Right kidney (tissue), 9 donors: ENCODE data around the gene FCER1G.

ENCODE experiments used
- DNase-seq: peaks from one replicate; pipeline ENCODE4 v3.0.0-alpha.2; 2016
- long read RNA-seq, 8 donors: transcript quantifications; one replicate each; lab custom pipeline, GENCODE V29; 2026

The FCER1G gene
- long read RNA-seq, donor 1, partial matches to known transcripts = 0 of 2 reads
- long read RNA-seq, donor 1, other reads (novel, unspliced or antisense) = 0 of 2 reads
- long read RNA-seq, donor 2, transcript FCER1G-201 (5 exons, 591 nt) = major isoform, 6 of 7 reads
- long read RNA-seq, donor 2, partial matches to known transcripts = 0 of 7 reads
- long read RNA-seq, donor 2, other reads (novel, unspliced or antisense) = 0 of 7 reads
- long read RNA-seq, donor 3, partial matches to known transcripts = 0 of 4 reads
- long read RNA-seq, donor 3, other reads (novel, unspliced or antisense) = 0 of 4 reads
- long read RNA-seq, donor 4, partial matches to known transcripts = 0 of 3 reads
- long read RNA-seq, donor 4, other reads (novel, unspliced or antisense) = 0 of 3 reads
- long read RNA-seq, donor 5, partial matches to known transcripts = 0 of 10 reads
- long read RNA-seq, donor 5, other reads (novel, unspliced or antisense) = 5 of 10 reads
- long read RNA-seq, donor 6, transcript FCER1G-201 (5 exons, 591 nt) = major isoform, 6 of 6 reads
- long read RNA-seq, donor 6, partial matches to known transcripts = 0 of 6 reads
- long read RNA-seq, donor 6, other reads (novel, unspliced or antisense) = 0 of 6 reads
- long read RNA-seq, donor 7, transcript FCER1G-201 (5 exons, 591 nt) = major isoform, 7 of 7 reads
- long read RNA-seq, donor 7, partial matches to known transcripts = 0 of 7 reads
- long read RNA-seq, donor 7, other reads (novel, unspliced or antisense) = 0 of 7 reads
- long read RNA-seq, donor 8, transcript FCER1G-201 (5 exons, 591 nt) = major isoform, 7 of 7 reads
- long read RNA-seq, donor 8, partial matches to known transcripts = 0 of 7 reads
- long read RNA-seq, donor 8, other reads (novel, unspliced or antisense) = 0 of 7 reads

GRCh38 chr1:161215076-161215475 lies at the start of gene FCER1G:
Gene FCER1G (plus strand): TSS chr1:161215295. CDS start chr1:161215322, 27 bp downstream.
- no peak for DNase-seq

GRCh38 chr1:161165742-161166668 lies 49.1 kb upstream of the FCER1G start, which contains the start of gene PPOX:
Gene PPOX (plus strand): TSS chr1:161166426. CDS start chr1:161166848, 422 bp downstream.
- DNase-seq = peak; percentile 94

- no peak for DNase-seq
Measured at GRCh38 chr1:161166669-161167548, 48.2 kb upstream of the FCER1G start.

- DNase-seq = no peak
Measured at GRCh38 chr1:161168906-161169305, 46.2 kb upstream of the FCER1G start.

- DNase-seq = no peak
Measured at GRCh38 chr1:161171191-161171590, 43.9 kb upstream of the FCER1G start.

- DNase-seq = no peak
Measured at GRCh38 chr1:161171696-161172095, 43.4 kb upstream of the FCER1G start.

GRCh38 chr1:161172349-161172748 lies 42.7 kb upstream of the FCER1G start:
- DNase-seq = no peak

- no peak for DNase-seq
Measured at GRCh38 chr1:161172776-161173376, 42.2 kb upstream of the FCER1G start.

GRCh38 chr1:161173711-161174110 lies 41.4 kb upstream of the FCER1G start:
- DNase-seq = no peak

GRCh38 chr1:161174911-161175310 lies 40.2 kb upstream of the FCER1G start:
- no peak for DNase-seq

- DNase-seq = no peak
Measured at GRCh38 chr1:161175771-161176453, 39.2 kb upstream of the FCER1G start.

GRCh38 chr1:161176468-161177111 lies 38.5 kb upstream of the FCER1G start:
- DNase-seq = no peak

- DNase-seq = peak; percentile 96
Measured at GRCh38 chr1:161177112-161177935, 37.8 kb upstream of the FCER1G start, which contains the start of gene B4GALT3. Gene B4GALT3 (minus strand): TSS chr1:161177507. CDS start chr1:161176060, 1,447 bp downstream.

GRCh38 chr1:161177936-161178244 lies 37.2 kb upstream of the FCER1G start:
- DNase-seq = no peak

- DNase-seq = no peak
Measured at GRCh38 chr1:161179698-161180097, 35.4 kb upstream of the FCER1G start.

GRCh38 chr1:161180639-161181038 lies 34.5 kb upstream of the FCER1G start:
- DNase-seq = no peak

GRCh38 chr1:161182214-161182613 lies 32.9 kb upstream of the FCER1G start:
- no peak for DNase-seq

GRCh38 chr1:161185282-161185682 lies 29.8 kb upstream of the FCER1G start:
- no peak for DNase-seq
